CD4-positive, alpha-beta T cell treated with Interleukin-15 for 1 hour (primary cell): ENCODE data around the gene ACBD3.

Source experiments
- DNase-seq: peaks from one replicate; pipeline ENCODE4 v3.0.0-alpha.2; 2020

The ACBD3 gene

DNA sequence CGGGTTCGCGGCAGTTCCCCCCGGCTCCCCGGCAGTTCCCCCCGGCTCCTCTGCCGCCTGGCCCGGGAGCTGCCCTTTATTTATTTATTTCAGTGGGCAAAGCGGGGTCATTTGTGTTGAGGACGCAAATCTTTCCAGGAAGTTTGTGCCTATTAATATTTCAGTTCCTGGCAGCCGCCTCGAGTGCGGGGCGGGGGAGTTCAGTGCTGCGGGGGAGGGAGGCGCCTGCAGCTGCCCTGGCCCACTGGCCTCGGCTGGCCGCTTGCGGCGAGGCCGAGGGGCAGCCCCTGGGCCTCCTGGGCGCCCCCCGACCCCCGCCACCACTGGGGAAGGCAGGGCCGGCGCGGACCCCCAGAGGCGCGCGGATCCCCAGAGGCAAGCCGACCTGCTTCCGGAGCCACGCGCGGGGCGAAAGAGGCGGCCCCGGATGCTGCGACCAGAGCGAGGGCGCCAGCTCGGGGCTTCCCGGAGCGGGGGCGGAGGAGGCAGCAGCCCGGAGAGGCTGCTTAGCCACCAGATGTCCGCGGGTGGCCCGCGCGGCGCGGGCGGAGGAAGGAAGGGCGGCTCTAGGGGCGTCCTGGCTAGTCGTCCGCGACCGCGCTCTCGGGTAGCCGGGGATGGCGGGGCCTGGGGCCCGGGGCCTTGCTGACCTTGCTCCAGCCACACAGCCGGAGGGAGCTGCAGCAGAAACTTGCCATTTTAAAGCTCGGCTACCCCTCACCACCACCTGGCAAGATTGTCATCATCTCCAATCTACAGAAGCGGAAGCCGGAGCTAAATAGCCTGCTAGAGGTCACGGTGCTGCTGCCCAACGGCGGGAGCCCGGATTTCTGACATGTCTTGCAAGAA is 76.1 kb downstream of the ACBD3 start:
- DNase-seq = peak; percentile 80

GRCh38 chr1:226109829-226110248 is 76.7 kb downstream of the ACBD3 start:
- peak; percentile 87 for DNase-seq

GRCh38 chr1:226108935-226109828 is 77.4 kb downstream of the ACBD3 start:
- no peak for DNase-seq

DNA sequence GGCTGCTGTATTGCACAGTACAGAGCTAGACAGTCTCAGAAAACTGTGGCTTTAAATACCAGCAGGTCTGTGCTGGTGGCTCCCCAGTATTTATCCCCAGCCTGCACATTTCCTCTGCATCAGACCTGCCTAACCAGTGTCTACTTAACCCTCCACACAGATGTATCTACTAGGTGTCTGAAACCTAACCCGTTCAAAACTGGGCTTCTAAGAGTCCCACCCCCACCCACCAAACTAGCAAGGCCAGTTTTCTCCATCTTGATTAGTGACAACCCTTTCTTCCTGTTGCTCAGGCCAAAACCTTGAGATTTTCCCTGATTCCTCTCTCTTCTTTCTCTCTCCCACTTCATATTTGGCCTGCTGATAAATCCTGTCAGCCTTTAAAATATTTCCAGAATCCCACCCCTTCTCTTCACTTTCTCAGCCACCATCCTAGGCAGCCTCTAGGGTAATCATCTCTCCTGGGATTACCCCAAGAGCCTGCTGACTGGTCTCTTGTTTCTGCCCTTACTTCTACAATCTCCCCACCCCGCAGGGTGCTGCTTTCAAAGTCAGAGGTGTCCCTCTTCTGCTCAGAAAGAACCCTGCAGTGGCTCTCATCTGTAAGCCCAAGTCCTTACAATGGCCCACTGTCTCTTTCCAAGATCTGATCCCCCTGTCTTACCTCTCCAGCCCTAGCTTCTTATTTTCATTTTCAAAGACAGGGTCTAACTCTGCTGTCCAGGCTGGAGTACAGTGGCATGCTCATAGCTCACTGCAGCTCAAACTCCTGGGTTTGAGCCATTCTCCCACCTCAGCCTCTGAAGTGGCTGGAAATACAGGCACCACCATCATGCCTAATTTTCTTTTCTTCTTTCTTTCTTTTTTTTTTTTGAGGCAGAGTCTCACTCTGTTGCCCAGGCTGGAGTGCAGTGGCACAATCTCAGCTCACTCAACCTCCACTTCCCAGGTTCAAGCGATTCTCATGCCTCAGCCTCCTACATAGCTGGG is 78.8 kb downstream of the ACBD3 start:
- no peak for DNase-seq

DNA sequence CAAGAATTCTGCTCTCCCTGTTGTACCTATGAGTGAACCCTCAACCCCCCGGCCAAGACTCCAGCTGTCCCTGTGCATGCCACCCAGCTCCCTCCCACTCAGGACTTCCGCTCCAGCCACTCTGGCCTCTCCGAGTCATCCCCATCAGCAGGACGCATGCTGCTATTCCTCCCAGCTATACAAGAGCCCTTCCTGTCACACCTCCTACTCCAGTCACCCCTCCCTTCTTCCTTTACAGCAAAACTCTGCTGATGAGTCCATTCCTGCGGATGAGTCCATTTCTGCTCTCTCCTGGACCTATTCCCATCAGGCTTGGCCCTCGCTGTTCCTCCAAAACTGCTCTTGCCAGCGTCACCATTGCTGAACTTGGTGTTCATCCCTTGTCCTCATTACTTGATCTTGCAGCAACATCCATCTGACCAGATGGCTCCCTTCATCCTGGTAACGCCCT is 81.8 kb downstream of the ACBD3 start:
- no peak for DNase-seq

GRCh38 chr1:226100436-226101391 is 85.8 kb downstream of the ACBD3 start:
- peak; percentile 30 for DNase-seq

GRCh38 chr1:226098870-226099835 is 87.4 kb downstream of the ACBD3 start:
- DNase-seq = no peak

- no peak for DNase-seq
Observed at GRCh38 chr1:226097866-226098625, 88.5 kb downstream of the ACBD3 start.

GRCh38 chr1:226095286-226095685 is 91.3 kb downstream of the ACBD3 start:
- DNase-seq = no peak
